Common myeloid progenitor, CD34-positive (primary cell): ENCODE results near the gene ICOS.

ENCODE experiments used
- CTCF ChIA-PET: fragments of 350-600 bp; sonication (Branson Sonifier 250); formaldehyde crosslinking; loops from one replicate; lab custom pipeline; 2021; ENCODE audit warnings: antibody characterized with exemption; lab: Charles Lee
- POLR2A ChIA-PET: fragments of 350-600 bp; sonication (Branson Sonifier 250); formaldehyde crosslinking; loops from one replicate; lab custom pipeline; 2021; ENCODE audit warnings: antibody characterized with exemption; lab: Charles Lee
- DNase-seq, 3 donors: peaks; one replicate each; pipeline versions ENCODE4 v3.0.0 to v3.0.0-alpha.2; 2013
- H3K27ac ChIP-seq, 2 experiments: 1 replicate in 1 of 2; 2 replicates in 1 of 2; pipeline ENCODE4 v1.7.0; 2013; ENCODE audit warnings: inconsistent platforms in 2 of 2, low read length in 2 of 2, mild to moderate bottlenecking in 2 of 2, low read depth in 1 of 2, moderate library complexity in 1 of 2; ENCODE audit not compliant: severe bottlenecking in 2 of 2, insufficient read depth in 1 of 2, poor library complexity in 1 of 2
- H3K27me3 ChIP-seq, 5 experiments: replicated peaks in 2 of 5; 1 replicate in 3 of 5; 2 replicates in 2 of 5; pipeline versions ENCODE4 v1.6.1 to v1.7.0; 2013; ENCODE audit warnings: low read length in 4 of 5, mild to moderate bottlenecking in 2 of 5, moderate library complexity in 2 of 5, inconsistent platforms in 1 of 5; ENCODE audit not compliant: insufficient read depth in 5 of 5, control insufficient read depth in 4 of 5
- H3K36me3 ChIP-seq, 4 experiments: 1 replicate in 2 of 4; 2 replicates in 2 of 4; pipeline versions ENCODE4 v1.6.1 to v1.7.0; 2013; ENCODE audit warnings: low read length in 3 of 4, control low read depth in 1 of 4, mild to moderate bottlenecking in 1 of 4; ENCODE audit not compliant: control insufficient read depth in 4 of 4, insufficient read depth in 4 of 4
- H3K4me1 ChIP-seq, 4 experiments: 1 replicate in 3 of 4; 2 replicates in 1 of 4; pipeline versions ENCODE4 v1.6.1 to v1.7.1; 2013; ENCODE audit warnings: low read length in 3 of 4, mild to moderate bottlenecking in 3 of 4, control low read depth in 1 of 4, inconsistent platforms in 1 of 4, moderate library complexity in 1 of 4; ENCODE audit not compliant: control insufficient read depth in 4 of 4, insufficient read depth in 4 of 4; ENCODE audit errors: control extremely low read depth in 1 of 4
- H3K4me3 ChIP-seq, 7 experiments: 1 replicate in 4 of 7; 2 replicates in 3 of 7; pipeline versions ENCODE4 v1.5.1 to v1.7.0; 2013; ENCODE audit warnings: mild to moderate bottlenecking in 7 of 7, low read length in 6 of 7, moderate library complexity in 6 of 7, inconsistent platforms in 2 of 7, low read depth in 2 of 7, control low read depth in 1 of 7; ENCODE audit not compliant: insufficient read depth in 4 of 7, control insufficient read depth in 1 of 7; ENCODE audit errors: extremely low read depth in 1 of 7
- H3K9me3 ChIP-seq, 5 experiments: 1 replicate in 4 of 5; 2 replicates in 1 of 5; pipeline versions ENCODE4 v1.6.1 to v1.7.1; 2013; ENCODE audit warnings: low read length in 4 of 5, mild to moderate bottlenecking in 2 of 5, inconsistent platforms in 1 of 5, low read depth in 1 of 5, moderate library complexity in 1 of 5; ENCODE audit not compliant: control insufficient read depth in 4 of 5, insufficient read depth in 2 of 5; ENCODE audit errors: control extremely low read depth in 1 of 5
- WGBS: methylation state at CpG from one replicate; pipeline ENCODE4 v1.1.5; 2013; ENCODE audit not compliant: insufficient coverage; 5-methylcytosine and 5-hydroxymethylcytosine counted together

The ICOS gene

DNA sequence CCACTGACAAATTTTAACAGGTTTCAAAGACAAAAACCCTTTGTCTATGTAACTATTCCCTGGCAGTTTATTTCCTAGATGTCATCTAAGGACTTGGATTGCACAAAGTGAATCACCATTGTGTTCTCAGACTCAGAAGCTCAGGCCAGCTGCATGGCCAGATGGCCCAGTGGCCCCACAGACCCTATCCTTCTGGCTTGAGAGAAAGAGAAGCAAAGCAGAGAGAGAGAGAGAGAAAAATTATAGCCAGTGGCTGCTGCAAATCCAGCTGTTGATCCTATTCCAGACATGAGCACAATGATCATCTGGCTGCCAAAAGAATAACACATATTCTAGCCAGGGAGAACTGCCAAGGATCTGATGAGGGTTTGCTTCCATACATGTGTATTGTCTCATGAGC is 43.2 kb upstream of the ICOS start:
- no peak for DNase-seq
- ChIA-PET CTCF (no interaction called here), POLR2A (no interaction called here)
- no peaks in the 10 kb centered on the region for H3K36me3 ChIP-seq
- H3K4me3 ChIP-seq, result no peak overlapping the region
- H3K27ac ChIP-seq, result no peak overlapping the region
- no peaks in the 10 kb centered on the region for H3K27me3 ChIP-seq
- H3K9me3 ChIP-seq, result no peaks in the 10 kb centered on the region
- H3K4me1 ChIP-seq, result peaks cover 0 to 3% (median 0%) of the 10 kb centered on the region in 4 experiments

DNA sequence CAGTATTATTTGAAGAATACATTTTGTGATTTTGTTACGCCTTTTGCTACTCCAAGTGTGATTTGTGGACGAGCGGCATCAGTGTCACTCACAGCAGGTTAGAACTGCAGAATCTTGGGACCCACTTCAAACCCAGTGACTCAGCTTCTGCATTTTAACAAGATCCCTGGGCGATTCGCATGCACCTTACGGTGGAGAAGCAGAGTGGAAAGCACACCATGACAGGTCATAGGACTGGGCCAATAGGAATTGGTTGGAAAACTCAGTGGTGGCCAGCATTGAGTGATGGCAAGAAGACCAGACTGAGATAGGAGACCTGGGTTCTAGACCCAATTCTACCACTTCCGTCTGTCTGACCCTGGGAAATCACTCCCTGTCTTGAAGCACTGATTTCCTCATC is 42.7 kb upstream of the ICOS start:
- H3K36me3 ChIP-seq, result no peaks in the 10 kb centered on the region
- POLR2A ChIA-PET, result no interaction called here

GRCh38 chr2:203894262-203894661 is 42.3 kb upstream of the ICOS start:
- CTCF ChIA-PET, result no interaction called here

More for the DNA sequence above, 42.7 kb upstream of the ICOS start:
- Histone ChIP-seq H3K4me3 (no peak overlapping the region), H3K9me3 (no peaks in the 10 kb centered on the region), H3K27ac (no peak overlapping the region), H3K27me3 (no peaks in the 10 kb centered on the region), H3K4me1 (peaks cover 0 to 3% (median 0%) of the 10 kb centered on the region in 4 experiments)
- CTCF ChIA-PET, result no interaction called here
- DNase-seq, result no peak
- WGBS, result 100% methylated on average over 7 of the region's 7 CpGs

DNA sequence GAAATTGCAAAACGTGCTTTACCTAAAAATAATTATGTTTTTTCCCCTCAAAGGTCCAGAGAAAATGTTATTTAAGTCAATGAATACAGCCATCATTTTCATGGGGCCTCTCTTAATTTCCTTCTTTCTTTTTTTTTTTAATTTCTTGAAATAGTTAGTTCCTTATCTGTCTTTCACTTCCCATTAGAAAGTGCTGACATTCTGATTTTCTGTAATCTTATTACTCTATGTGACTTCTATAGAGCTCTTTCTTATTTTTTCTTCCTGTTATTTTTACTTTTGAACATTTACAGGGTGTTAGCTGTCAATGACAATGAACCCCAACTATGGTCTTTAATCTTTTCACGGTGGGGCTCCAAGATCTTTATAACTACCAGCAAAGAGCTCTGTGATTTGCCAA is 39.0 kb upstream of the ICOS start:
- ChIA-PET POLR2A (interaction anchor here (0.6 to 0.7 kb wide), 2 partner anchors 19 to 1323 kb away, joined by 3 to 6 read pairs; no protein-coding TSS in a partner anchor), CTCF (no interaction called here)
- H3K36me3 ChIP-seq, result no peaks in the 10 kb centered on the region
- 70% methylated on average over 1 of the region's 2 CpGs for WGBS
- H3K9me3 ChIP-seq, result peaks cover 0 to 9% (median 3%) of the 10 kb centered on the region in 5 experiments
- no peak for DNase-seq
- H3K27me3 ChIP-seq, result no peaks in the 10 kb centered on the region
- no peak overlapping the region for H3K4me3 ChIP-seq
- H3K4me1 ChIP-seq, result peaks cover 0 to 3% (median 0%) of the 10 kb centered on the region in 4 experiments
- H3K27ac ChIP-seq, result no peak overlapping the region

More at GRCh38 chr2:203894262-203894661, 42.3 kb upstream of the ICOS start:
- Histone ChIP-seq H3K4me3 (no peak overlapping the region), H3K9me3 (no peaks in the 10 kb centered on the region), H3K4me1 (peaks cover 0 to 3% (median 0%) of the 10 kb centered on the region in 4 experiments), H3K27ac (no peak overlapping the region), H3K27me3 (no peaks in the 10 kb centered on the region), H3K36me3 (no peaks in the 10 kb centered on the region)
- WGBS, result 88% methylated on average over 1 of the region's 1 CpG
- DNase-seq, result no peak
- POLR2A ChIA-PET, result no interaction called here

DNA sequence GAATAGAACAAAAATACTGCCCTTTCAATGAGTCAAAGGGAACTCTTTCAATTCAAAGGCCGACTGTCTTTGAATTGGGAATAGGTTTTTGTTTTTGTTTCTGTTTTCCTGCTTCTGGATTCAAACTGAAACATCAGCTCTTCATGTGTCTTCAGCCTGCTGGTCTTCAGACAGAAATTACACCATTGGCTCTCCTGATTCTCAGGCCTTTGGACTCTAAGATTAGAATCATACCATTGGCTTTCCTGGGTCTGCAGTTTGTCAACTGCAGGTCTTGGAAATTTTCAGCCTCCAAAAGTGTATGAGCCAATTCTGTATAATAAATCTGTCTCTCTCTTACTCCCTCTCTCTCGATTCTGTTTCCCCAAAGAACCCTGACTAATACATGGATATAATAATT is 37.9 kb upstream of the ICOS start:
- no peak overlapping the region for H3K4me3 ChIP-seq
- no peak for DNase-seq
- ChIA-PET CTCF (interaction anchor here (1.3 kb wide), 1 partner anchor 85 kb away, joined by 3 read pairs; no protein-coding TSS in a partner anchor), POLR2A (no interaction called here)
- no peak overlapping the region for H3K27ac ChIP-seq
- no peaks in the 10 kb centered on the region for H3K27me3 ChIP-seq
- no peaks in the 10 kb centered on the region for H3K36me3 ChIP-seq
- no CpG with 5 or more reads among the region's 2 CpGs for WGBS
- peaks cover 0 to 3% (median 0%) of the 10 kb centered on the region in 4 experiments for H3K4me1 ChIP-seq
- H3K9me3 ChIP-seq, result peaks cover 0 to 16% (median 6%) of the 10 kb centered on the region in 5 experiments

DNA sequence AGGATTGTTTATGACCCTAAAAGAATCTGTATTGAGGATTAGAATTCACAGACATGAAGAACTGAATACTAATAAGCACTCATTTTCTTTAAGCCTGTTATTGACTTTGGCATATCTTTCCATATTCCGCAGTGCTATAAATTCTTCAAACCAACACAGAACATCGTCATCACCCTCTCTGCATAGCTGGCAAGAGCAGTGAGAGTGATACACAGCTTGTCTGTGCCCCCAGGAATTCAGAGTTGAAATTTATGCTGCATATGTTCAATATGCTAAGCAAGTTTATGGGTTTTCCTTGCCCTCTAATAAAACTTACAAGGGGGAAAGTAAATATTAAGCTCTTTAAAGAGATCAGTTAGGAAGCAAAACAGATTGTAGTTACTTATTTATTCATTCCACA is 36.3 kb upstream of the ICOS start:
- ChIA-PET POLR2A (no interaction called here), CTCF (interaction anchor here (2.0 kb wide), 1 partner anchor 9 kb away, joined by 6 read pairs; no protein-coding TSS in a partner anchor)
- no peak overlapping the region for H3K4me3 ChIP-seq
- DNase-seq, result no peak
- peaks cover 0 to 3% (median 0%) of the 10 kb centered on the region in 4 experiments for H3K4me1 ChIP-seq
- no CpG with 5 or more reads among the region's 2 CpGs for WGBS
- peaks cover 0 to 16% (median 6%) of the 10 kb centered on the region in 5 experiments for H3K9me3 ChIP-seq
- H3K36me3 ChIP-seq, result no peaks in the 10 kb centered on the region
- no peak overlapping the region for H3K27ac ChIP-seq
- no peaks in the 10 kb centered on the region for H3K27me3 ChIP-seq

GRCh38 chr2:203904022-203904421 is 32.5 kb upstream of the ICOS start:
- 100% methylated on average over 3 of the region's 4 CpGs for WGBS
- Histone ChIP-seq H3K27me3 (no peaks in the 10 kb centered on the region), H3K9me3 (peaks cover 0 to 16% (median 6%) of the 10 kb centered on the region in 5 experiments), H3K4me1 (peaks cover 0 to 3% (median under 1%) of the 10 kb centered on the region in 4 experiments), H3K36me3 (no peaks in the 10 kb centered on the region), H3K27ac (no peak overlapping the region), H3K4me3 (no peak overlapping the region)
- POLR2A ChIA-PET, result no interaction called here
- CTCF ChIA-PET, result no interaction called here
- no peak for DNase-seq
